Measurements from ENCODE around the gene NCOA7.

GRCh38 chr6:125804264-125804663 lies 13.5 kb downstream of the NCOA7 start:
- TF ChIP-seq CTCF (IDR thresholded peaks at IDR 0.05): no peak
- TF ChIP-seq POLR2A (IDR thresholded peaks at IDR 0.05): no peak
